CD14-positive monocyte (primary cell): ENCODE data around the gene PRTFDC1. TPM values are rescaled to one million over a fixed set of nuclear protein-coding genes. Genes with fewer than 3 reads are reported as not detected.
A peak's percentile ranks its signal among the peaks of the same experiment; 100 is the strongest.

Source experiments
- DNase-seq, 3 donors: peaks; one replicate each; pipeline ENCODE4 v3.0.0-alpha.2; 2011 to 2022
- H2AFZ ChIP-seq: 2 replicates; pipeline ENCODE4 v1.6.0; 2012; ENCODE audit warnings: mild to moderate bottlenecking, low read depth, low read length, inconsistent platforms; ENCODE audit not compliant: insufficient read depth, poor library complexity, severe bottlenecking
- H3K27ac ChIP-seq, 2 donors: 1 replicate in 1 of 2; 2 replicates in 1 of 2; pipeline ENCODE4 v1.5.1; 2012 to 2013; ENCODE audit warnings: low read length in 2 of 2, control low read depth in 1 of 2, inconsistent platforms in 1 of 2, low read depth in 1 of 2, mild to moderate bottlenecking in 1 of 2
- H3K27me3 ChIP-seq, 2 donors: one replicate each; pipeline versions ENCODE4 v1.6.0 to v1.6.1; 2011 to 2013; ENCODE audit warnings: low read length in 2 of 2; ENCODE audit not compliant: control insufficient read depth in 2 of 2, insufficient read depth in 2 of 2
- H3K36me3 ChIP-seq, 2 donors: replicated peaks in 1 of 2; 1 replicate in 1 of 2; 2 replicates in 1 of 2; pipeline versions ENCODE4 v1.5.1 to v1.6.1; 2012 to 2013; ENCODE audit warnings: low read length in 2 of 2, control low read depth in 1 of 2, inconsistent platforms in 1 of 2, mild to moderate bottlenecking in 1 of 2; ENCODE audit not compliant: insufficient read depth in 2 of 2, control insufficient read depth in 1 of 2
- H3K4me1 ChIP-seq, 2 donors: 1 replicate in 1 of 2; 2 replicates in 1 of 2; pipeline versions ENCODE4 v1.5.1 to v1.6.1; 2012 to 2013; ENCODE audit warnings: low read length in 2 of 2, control low read depth in 1 of 2, inconsistent platforms in 1 of 2, mild to moderate bottlenecking in 1 of 2, moderate library complexity in 1 of 2; ENCODE audit not compliant: insufficient read depth in 2 of 2, control insufficient read depth in 1 of 2
- H3K4me2 ChIP-seq: replicated peaks from 2 replicates; pipeline ENCODE3; 2012; ENCODE audit warnings: low read length, moderate library complexity, mild to moderate bottlenecking; ENCODE audit not compliant: poor library complexity, severe bottlenecking; ENCODE audit errors: extremely low read depth
- H3K4me3 ChIP-seq, 3 experiments: fragments of 200-600 bp in 1 of 3; sonication (generic) in 1 of 3; replicated peaks in 1 of 3; 1 replicate in 2 of 3; 2 replicates in 1 of 3; pipeline ENCODE4 v1.5.1; 2011 to 2013; ENCODE audit warnings: low read length in 3 of 3, mild to moderate bottlenecking in 3 of 3, control low read depth in 2 of 3, low read depth in 2 of 3, inconsistent platforms in 1 of 3, moderate library complexity in 1 of 3
- H3K79me2 ChIP-seq: 2 replicates; pipeline ENCODE4 v1.6.0; 2012; ENCODE audit warnings: mild to moderate bottlenecking, control low read depth, inconsistent platforms, low read length, moderate library complexity; ENCODE audit not compliant: insufficient read depth
- H3K9ac ChIP-seq: 2 replicates; pipeline ENCODE4 v1.6.0; 2017; ENCODE audit warnings: low read length, mild to moderate bottlenecking; ENCODE audit not compliant: insufficient read depth, poor library complexity, severe bottlenecking
- H3K9me3 ChIP-seq, 2 donors: replicated peaks in 1 of 2; 1 replicate in 1 of 2; 2 replicates in 1 of 2; pipeline versions ENCODE4 v1.5.1 to v1.6.1; 2012 to 2013; ENCODE audit warnings: low read length in 2 of 2, control low read depth in 1 of 2; ENCODE audit not compliant: control insufficient read depth in 1 of 2, insufficient read depth in 1 of 2
- H4K20me1 ChIP-seq: 2 replicates; pipeline ENCODE4 v1.6.0; 2012; ENCODE audit warnings: mild to moderate bottlenecking, low read length, control low read depth, moderate library complexity; ENCODE audit not compliant: insufficient read depth
- H3K27ac Mint-ChIP-seq, 7 donors: one replicate each; pipeline ENCODE4 v1.8.0; 2020; ENCODE audit warnings: mild to moderate bottlenecking in 7 of 7, mixed read lengths in 7 of 7, moderate library complexity in 6 of 7, inconsistent platforms in 2 of 7
- H3K27me3 Mint-ChIP-seq, 3 donors: one replicate each; pipeline ENCODE4 v1.8.0; 2021 to 2022; ENCODE audit warnings: low read depth in 3 of 3, mild to moderate bottlenecking in 3 of 3, mixed read lengths in 3 of 3, moderate library complexity in 3 of 3, inconsistent platforms in 1 of 3
- H3K36me3 Mint-ChIP-seq, 2 donors: one replicate each; pipeline ENCODE4 v1.8.0; 2020; ENCODE audit warnings: mixed read lengths in 2 of 2, inconsistent platforms in 1 of 2, mild to moderate bottlenecking in 1 of 2
- H3K4me1 Mint-ChIP-seq: one replicate; pipeline ENCODE4 v1.8.0; 2020; ENCODE audit warnings: mild to moderate bottlenecking, mixed read lengths
- H3K4me3 Mint-ChIP-seq, 2 donors: one replicate each; pipeline ENCODE4 v1.8.0; 2020; ENCODE audit warnings: mild to moderate bottlenecking in 2 of 2, mixed read lengths in 2 of 2, moderate library complexity in 1 of 2
- H3K9me3 Mint-ChIP-seq, 7 donors: one replicate each; pipeline ENCODE4 v1.8.0; 2020 to 2022; ENCODE audit warnings: mixed read lengths in 7 of 7, mild to moderate bottlenecking in 6 of 7, moderate library complexity in 6 of 7, inconsistent platforms in 2 of 7
- CTCF ChIP-seq: fragments of 200-600 bp; IDR thresholded peaks from one replicate; pipeline ENCODE4 v1.8.0; 2022; ENCODE audit warnings: antibody characterized with exemption, mild to moderate bottlenecking
- WGBS: methylation state at CpG from one replicate; pipeline ENCODE4 v1.1.5; 2013; ENCODE audit warnings: missing lambda C conversion rate; ENCODE audit not compliant: insufficient coverage; 5-methylcytosine and 5-hydroxymethylcytosine counted together
- intact Hi-C, 2 donors: fragments of 100-400 bp; cut with micrococcal nuclease; formaldehyde crosslinking; loops; one replicate each; pipeline versions ENCODE4 v1.15.0 to v1.15.1; 2023
- polyA plus RNA-seq, 3 donors: library from polyadenylated mRNA; depleted of rRNA in 1 of 3; unstranded in 2 of 3; stranded (reverse) in 1 of 3; fragments of 300-500 nt in 2 of 3; fragments of >200 nt in 1 of 3; fragmentation: Illumina TruSeq in 2 of 3; gene quantifications; 1 replicate in 2 of 3; 2 replicates in 1 of 3; pipeline ENCODE4 v1.2.3, GENCODE V29; 2012 to 2021

PRTFDC1 gene
- polyA plus RNA-seq, 3 donors: not detected

GRCh38 chr10:24858288-24859270 is 93.8 kb downstream of the PRTFDC1 start:
- no peak overlapping the region for H3K4me2 ChIP-seq

More at GRCh38 chr10:24858288-24859270, 93.8 kb downstream of the PRTFDC1 start:
- Histone ChIP-seq H3K27ac (no peak overlapping the region), H4K20me1 (no peaks in the 10 kb centered on the region), H3K9ac (no peak overlapping the region), H3K9me3 (peaks cover 0 to under 1% of the 10 kb centered on the region in 2 donors), H3K79me2 (no peaks in the 10 kb centered on the region), H3K27me3 (no peaks in the 10 kb centered on the region), H3K36me3 (no peaks in the 10 kb centered on the region), H3K4me1 (no peaks in the 10 kb centered on the region), H2AFZ (no peak overlapping the region), H3K4me3 (no peak overlapping the region)
- H3K4me1 Mint-ChIP-seq: no peaks in the 10 kb centered on the region
- 95% methylated on average over 2 of the region's 10 CpGs for WGBS
- H3K4me3 Mint-ChIP-seq: no peak overlapping the region
- H3K9me3 Mint-ChIP-seq: peaks cover 0 to 12% (median 3%) of the 10 kb centered on the region in 7 donors
- H3K36me3 Mint-ChIP-seq: no peaks in the 10 kb centered on the region
- H3K27me3 Mint-ChIP-seq: peaks cover 0 to 4% (median 3%) of the 10 kb centered on the region in 3 donors
- intact Hi-C loops: no loop called here
- H3K27ac Mint-ChIP-seq: peak overlapping the region in 1 of 7 donors; percentile 38
- DNase-seq: no peak
- no peak for TF ChIP-seq CTCF
